GM10266 (cell line): ENCODE measurements around the gene CHST4.

Source experiments
- DNase-seq: peaks from one replicate; pipeline ENCODE4 v3.0.0; 2012; ENCODE audit errors: extremely low spot score
- CTCF ChIP-seq: IDR thresholded peaks from 2 replicates; pipeline ENCODE4 v1.5.1; 2012; ENCODE audit warnings: mild to moderate bottlenecking, low read depth; ENCODE audit not compliant: control insufficient read depth, insufficient read depth; ENCODE audit errors: missing control alignments

Gene CHST4

GRCh38 chr16:71524566-71525553 is 1.4 kb upstream of the CHST4 start:
- no peak for DNase-seq
- TF ChIP-seq CTCF: no peak

- DNase-seq: no peak
- no peak for TF ChIP-seq CTCF
Observed at GRCh38 chr16:71528257-71528656, 2.0 kb downstream of the CHST4 start.

- no peak for TF ChIP-seq CTCF
- DNase-seq: no peak
Observed at GRCh38 chr16:71528863-71529262, 2.6 kb downstream of the CHST4 start.

- no peak for TF ChIP-seq CTCF
- DNase-seq: no peak
Observed at GRCh38 chr16:71532366-71532765, 6.1 kb downstream of the CHST4 start.

GRCh38 chr16:71536752-71537499 is 10.7 kb downstream of the CHST4 start:
- no peak for DNase-seq
- no peak for TF ChIP-seq CTCF

- DNase-seq: peak; percentile 51
- peak; percentile 75 for TF ChIP-seq CTCF
Observed at GRCh38 chr16:71537643-71538042, 11.4 kb downstream of the CHST4 start.

- DNase-seq: peak; percentile 60
- TF ChIP-seq CTCF: peak; percentile 66
Observed at GRCh38 chr16:71542377-71542776, 16.2 kb downstream of the CHST4 start.
